BE2C (cell line): Measurements from ENCODE around the gene ZFC3H1. TPM values are rescaled to one million over a fixed set of nuclear protein-coding genes. Genes with fewer than 3 reads are reported as not detected.

Experiments
- DNase-seq: peaks from one replicate; pipeline ENCODE4 v3.0.0-alpha.2; 2020
- H3K27me3 ChIP-seq: fragments of 250-450 bp; sonication (Bioruptor Pico); 2 replicates; pipeline ENCODE4 v1.5.1; 2020; ENCODE audit warnings: mild to moderate bottlenecking
- H3K36me3 ChIP-seq: fragments of 250-450 bp; sonication (Bioruptor Pico); 2 replicates; pipeline ENCODE4 v1.5.1; 2020; ENCODE audit warnings: mild to moderate bottlenecking
- H3K4me1 ChIP-seq: fragments of 250-450 bp; sonication (Bioruptor Pico); 2 replicates; pipeline ENCODE4 v1.5.1; 2020
- H3K4me3 ChIP-seq: 2 replicates; pipeline ENCODE4 v1.5.1; 2011; ENCODE audit warnings: low read depth, low read length
- H3K9me3 ChIP-seq: fragments of 250-450 bp; sonication (Bioruptor Pico); 2 replicates; pipeline ENCODE4 v1.5.1; 2020
- polyA plus RNA-seq: library from polyadenylated mRNA; unstranded; fragments of >200 nt; gene quantifications from one replicate; pipeline ENCODE4 v1.2.1, GENCODE V29; 2012; ENCODE audit warnings: low read depth, missing spikeins; ENCODE audit not compliant: insufficient read length, insufficient read depth
- TF ChIP-seq, protein P1 (sequence below): IDR thresholded peaks from 2 replicates; pipeline ENCODE4 v1.5.1; 2012; ENCODE audit warnings: mild to moderate bottlenecking, low read depth, low read length

Gene ZFC3H1, protein sequence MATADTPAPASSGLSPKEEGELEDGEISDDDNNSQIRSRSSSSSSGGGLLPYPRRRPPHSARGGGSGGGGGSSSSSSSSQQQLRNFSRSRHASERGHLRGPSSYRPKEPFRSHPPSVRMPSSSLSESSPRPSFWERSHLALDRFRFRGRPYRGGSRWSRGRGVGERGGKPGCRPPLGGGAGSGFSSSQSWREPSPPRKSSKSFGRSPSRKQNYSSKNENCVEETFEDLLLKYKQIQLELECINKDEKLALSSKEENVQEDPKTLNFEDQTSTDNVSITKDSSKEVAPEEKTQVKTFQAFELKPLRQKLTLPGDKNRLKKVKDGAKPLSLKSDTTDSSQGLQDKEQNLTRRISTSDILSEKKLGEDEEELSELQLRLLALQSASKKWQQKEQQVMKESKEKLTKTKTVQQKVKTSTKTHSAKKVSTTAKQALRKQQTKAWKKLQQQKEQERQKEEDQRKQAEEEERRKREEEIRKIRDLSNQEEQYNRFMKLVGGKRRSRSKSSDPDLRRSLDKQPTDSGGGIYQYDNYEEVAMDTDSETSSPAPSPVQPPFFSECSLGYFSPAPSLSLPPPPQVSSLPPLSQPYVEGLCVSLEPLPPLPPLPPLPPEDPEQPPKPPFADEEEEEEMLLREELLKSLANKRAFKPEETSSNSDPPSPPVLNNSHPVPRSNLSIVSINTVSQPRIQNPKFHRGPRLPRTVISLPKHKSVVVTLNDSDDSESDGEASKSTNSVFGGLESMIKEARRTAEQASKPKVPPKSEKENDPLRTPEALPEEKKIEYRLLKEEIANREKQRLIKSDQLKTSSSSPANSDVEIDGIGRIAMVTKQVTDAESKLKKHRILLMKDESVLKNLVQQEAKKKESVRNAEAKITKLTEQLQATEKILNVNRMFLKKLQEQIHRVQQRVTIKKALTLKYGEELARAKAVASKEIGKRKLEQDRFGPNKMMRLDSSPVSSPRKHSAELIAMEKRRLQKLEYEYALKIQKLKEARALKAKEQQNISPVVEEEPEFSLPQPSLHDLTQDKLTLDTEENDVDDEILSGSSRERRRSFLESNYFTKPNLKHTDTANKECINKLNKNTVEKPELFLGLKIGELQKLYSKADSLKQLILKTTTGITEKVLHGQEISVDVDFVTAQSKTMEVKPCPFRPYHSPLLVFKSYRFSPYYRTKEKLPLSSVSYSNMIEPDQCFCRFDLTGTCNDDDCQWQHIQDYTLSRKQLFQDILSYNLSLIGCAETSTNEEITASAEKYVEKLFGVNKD (N-terminal part only)
- 11.1 TPM for polyA plus RNA-seq

DNA sequence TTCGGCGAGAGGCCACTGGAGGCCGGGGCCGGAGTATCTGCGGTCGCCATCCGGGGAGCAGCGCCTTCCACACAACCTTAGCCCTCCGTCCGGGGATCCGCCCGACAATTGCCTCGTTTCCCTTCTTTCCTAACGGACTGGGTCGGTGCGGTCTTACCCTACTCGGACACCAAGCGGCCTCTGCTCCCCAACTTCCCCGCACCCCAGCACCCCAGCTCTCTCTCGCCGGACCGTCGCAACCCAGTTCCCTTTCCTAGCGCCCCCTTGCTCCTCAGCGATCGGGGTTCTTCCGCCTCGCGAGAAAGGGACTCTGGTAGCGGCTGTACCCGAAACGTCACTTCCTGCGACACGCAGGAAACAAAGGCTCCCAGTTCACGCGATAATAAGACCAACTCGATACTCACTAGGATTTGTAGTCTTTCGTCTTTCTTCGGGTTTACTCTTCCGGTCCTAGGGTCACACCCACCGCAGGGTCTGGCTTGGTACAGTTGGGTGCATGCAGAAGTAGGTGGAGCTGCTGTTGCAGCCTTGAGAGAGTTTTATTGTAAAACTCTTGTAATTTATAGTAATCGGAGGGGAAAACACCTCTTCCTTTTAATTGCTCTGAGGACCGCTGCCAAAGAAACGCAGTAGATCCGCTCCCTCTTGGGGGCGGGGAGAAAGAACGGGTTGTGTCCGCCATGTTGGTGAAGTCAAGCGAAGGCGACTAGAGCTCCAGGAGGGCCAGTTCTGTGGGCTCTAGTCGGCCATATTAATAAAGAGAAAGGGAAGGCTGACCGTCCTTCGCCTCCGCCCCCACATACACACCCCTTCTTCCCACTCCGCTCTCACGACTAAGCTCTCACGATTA is at the start of gene ZFC3H1, which contains the start of gene THAP2:
TSS of gene ZFC3H1 (minus strand) at position 288 of the 850 bp plus-strand sequence. CDS start at position 50, 238 bp downstream.
TSS of gene THAP2 (plus strand) at position 741 of the 850 bp plus-strand sequence. CDS start 209 bp downstream, outside the sequence.
- no peaks in the 10 kb centered on the region for H3K27me3 ChIP-seq
- H3K9me3 ChIP-seq, result no peaks in the 10 kb centered on the region
- H3K36me3 ChIP-seq, result peaks cover 5% of the 10 kb centered on the region
- DNase-seq, result peak; percentile 93
- peaks cover 2% of the 10 kb centered on the region; the same call in 1 of the 2 replicates for H3K4me1 ChIP-seq
- TF ChIP-seq, protein P1, sequence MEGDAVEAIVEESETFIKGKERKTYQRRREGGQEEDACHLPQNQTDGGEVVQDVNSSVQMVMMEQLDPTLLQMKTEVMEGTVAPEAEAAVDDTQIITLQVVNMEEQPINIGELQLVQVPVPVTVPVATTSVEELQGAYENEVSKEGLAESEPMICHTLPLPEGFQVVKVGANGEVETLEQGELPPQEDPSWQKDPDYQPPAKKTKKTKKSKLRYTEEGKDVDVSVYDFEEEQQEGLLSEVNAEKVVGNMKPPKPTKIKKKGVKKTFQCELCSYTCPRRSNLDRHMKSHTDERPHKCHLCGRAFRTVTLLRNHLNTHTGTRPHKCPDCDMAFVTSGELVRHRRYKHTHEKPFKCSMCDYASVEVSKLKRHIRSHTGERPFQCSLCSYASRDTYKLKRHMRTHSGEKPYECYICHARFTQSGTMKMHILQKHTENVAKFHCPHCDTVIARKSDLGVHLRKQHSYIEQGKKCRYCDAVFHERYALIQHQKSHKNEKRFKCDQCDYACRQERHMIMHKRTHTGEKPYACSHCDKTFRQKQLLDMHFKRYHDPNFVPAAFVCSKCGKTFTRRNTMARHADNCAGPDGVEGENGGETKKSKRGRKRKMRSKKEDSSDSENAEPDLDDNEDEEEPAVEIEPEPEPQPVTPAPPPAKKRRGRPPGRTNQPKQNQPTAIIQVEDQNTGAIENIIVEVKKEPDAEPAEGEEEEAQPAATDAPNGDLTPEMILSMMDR, result peak; percentile 41
- peak within 1 kb of the TSS; percentile 96 for H3K4me3 ChIP-seq

DNA sequence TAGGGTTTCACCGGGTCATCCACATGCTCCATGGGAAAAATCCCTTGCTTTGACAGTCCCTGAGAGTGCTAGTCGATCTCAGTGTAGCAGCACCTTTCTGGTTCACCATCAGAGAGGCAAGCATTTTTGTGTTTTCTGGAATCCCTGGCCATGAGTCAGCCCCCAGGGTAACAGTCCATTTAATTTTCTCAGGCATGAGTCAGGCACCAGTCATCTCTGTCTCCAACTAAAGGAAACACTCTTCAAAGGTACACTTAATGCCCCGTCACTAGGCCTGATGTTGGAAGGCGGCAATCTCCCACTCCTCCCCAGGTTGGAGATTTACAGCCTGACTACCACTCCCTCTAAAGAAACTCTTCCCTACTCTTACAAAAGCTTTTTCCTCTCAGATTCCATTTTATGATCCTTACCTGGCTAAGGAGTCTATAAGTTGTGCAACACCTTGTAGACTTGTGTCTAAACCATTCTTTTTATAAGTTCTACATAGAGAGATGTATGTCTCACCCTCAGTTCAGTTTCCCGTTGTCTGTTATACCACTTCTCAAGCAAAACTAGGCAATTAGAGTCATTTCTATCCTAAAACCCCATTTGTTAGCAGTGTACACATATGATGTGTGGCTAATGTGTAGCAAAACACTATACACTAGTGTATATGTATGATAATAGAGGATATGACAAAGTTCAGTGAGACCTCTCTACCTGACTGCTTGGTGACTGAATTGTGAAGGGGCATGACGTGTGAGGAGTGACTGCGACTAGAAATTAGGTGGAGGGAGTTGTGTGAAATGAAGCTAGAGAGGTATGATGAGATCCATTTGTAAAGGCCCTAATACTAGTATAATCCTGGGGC is 46.9 kb upstream of the ZFC3H1 start:
- Histone ChIP-seq H3K9me3 (no peaks in the 10 kb centered on the region), H3K4me3 (no peak overlapping the region), H3K4me1 (no peaks in the 10 kb centered on the region), H3K27me3 (no peaks in the 10 kb centered on the region), H3K36me3 (no peaks in the 10 kb centered on the region)
- DNase-seq, result no peak
- TF ChIP-seq, protein P1, result no peak

DNA sequence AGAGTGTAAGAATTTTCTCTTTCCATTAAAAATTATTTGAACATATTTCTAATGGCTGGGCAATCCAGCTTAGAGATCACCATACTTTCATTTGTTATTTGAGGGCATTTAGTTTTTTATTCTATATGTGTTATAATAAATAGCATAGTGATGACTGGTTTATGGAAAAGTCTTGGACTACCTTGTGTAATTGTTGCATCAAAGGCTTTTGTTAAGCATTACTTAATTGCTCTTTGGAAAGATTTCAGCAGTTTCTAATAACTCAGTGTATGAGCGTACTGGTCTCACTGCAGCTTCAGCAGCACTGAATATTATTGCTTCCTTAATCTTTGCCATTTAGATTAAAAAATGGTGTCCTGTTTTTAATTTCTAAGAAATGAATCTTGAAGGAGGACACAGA is 45.0 kb upstream of the ZFC3H1 start:
- Histone ChIP-seq H3K27me3 (no peaks in the 10 kb centered on the region), H3K9me3 (no peaks in the 10 kb centered on the region), H3K4me1 (no peaks in the 10 kb centered on the region), H3K4me3 (no peak overlapping the region), H3K36me3 (no peaks in the 10 kb centered on the region)
- TF ChIP-seq, protein P1, result no peak
- no peak for DNase-seq

DNA sequence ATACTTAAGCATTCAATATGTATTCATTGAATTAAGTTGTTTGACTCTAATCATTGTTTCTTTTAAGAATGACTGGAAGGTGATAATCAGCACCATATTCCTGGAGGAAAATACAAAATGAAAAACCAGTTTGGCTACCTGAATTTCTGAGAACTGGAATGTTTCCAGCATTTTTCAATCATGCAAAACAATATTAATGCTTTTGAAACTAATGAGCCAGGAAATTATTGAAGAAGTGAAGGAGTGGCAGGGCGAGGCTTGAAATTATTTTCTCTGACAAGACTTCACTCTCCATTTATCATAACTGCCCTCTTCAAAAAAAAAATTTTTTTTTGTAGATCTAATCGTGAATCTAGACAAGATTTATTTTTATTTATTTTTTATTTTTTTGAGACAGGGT is 41.3 kb upstream of the ZFC3H1 start:
- Histone ChIP-seq H3K27me3 (no peaks in the 10 kb centered on the region), H3K4me3 (no peak overlapping the region), H3K36me3 (no peaks in the 10 kb centered on the region), H3K9me3 (no peaks in the 10 kb centered on the region), H3K4me1 (no peaks in the 10 kb centered on the region)
- TF ChIP-seq, protein P1, result no peak
- DNase-seq, result no peak
